HG03060 (cell line): ENCODE results near the gene IL31.
"Not testable (repeated sequence)": the region's sequence is repeated elsewhere in the genome, so short reads cannot be mapped to it uniquely, and the experiment has no call there.

ENCODE experiments used
- ATAC-seq: cut with Tn5 transposase; IDR thresholded peaks from one replicate; pipeline ENCODE4 v1.9.1; 2021; ENCODE audit warnings: low read depth, moderate number of reproducible peaks; ENCODE audit not compliant: unreplicated experiment

The IL31 gene

GRCh38 chr12:122194804-122195203 lies 20.8 kb upstream of the IL31 start:
- no peak for ATAC-seq

- no peak for ATAC-seq
Measured at GRCh38 chr12:122192441-122192840, 18.4 kb upstream of the IL31 start.

GRCh38 chr12:122190842-122191668 lies 17.0 kb upstream of the IL31 start:
- ATAC-seq: no peak

DNA sequence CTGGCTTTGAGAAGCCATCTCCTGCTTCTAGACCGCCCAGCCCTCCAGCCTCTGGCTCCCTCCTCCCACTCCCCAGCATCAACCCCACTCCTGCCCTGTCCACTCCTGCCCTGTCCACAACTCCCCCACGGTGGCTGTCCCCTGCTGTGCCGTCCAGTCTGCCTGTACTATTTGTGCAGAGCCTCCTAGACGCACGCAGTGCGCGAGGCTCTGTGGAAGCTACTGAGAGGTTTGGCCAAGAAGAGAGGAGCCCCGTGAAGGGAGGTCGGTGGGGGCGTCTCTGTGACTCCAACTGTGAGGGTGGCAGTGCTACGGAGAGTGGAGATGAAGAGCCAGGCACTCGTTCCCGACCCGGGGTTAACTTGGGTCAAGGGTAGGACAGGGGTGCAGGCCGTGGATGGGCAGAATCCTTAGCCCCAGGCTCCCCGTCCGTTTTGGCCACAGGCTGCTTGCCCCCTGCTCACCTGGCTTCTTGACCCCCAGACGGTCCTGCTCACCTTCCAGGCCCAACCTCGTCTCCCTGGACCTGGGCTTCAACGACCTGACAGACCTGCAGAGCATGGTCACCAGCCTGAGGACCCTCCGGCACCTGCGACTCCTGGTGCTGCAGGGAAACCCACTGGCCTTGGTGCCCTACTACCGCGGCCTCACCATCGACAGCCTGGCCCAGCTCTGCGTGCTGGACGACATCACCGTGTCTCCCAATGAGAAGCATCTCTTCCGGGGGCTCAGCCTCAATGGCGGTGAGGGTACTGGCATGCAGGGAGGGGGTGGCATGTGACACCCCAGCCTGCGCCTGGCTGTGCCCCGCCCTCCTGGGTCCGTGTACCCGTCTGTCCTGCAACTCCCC lies 15.8 kb upstream of the IL31 start:
- no peak for ATAC-seq

GRCh38 chr12:122187466-122187865 lies 13.4 kb upstream of the IL31 start:
- ATAC-seq: no peak

GRCh38 chr12:122185494-122186082 lies 11.6 kb upstream of the IL31 start:
- ATAC-seq: no peak

GRCh38 chr12:122185079-122185478 lies 11.1 kb upstream of the IL31 start:
- ATAC-seq: no peak

- no peak for ATAC-seq
Measured at GRCh38 chr12:122184517-122184916, 10.5 kb upstream of the IL31 start.

- no peak for ATAC-seq
Measured at GRCh38 chr12:122183588-122183940, 9.5 kb upstream of the IL31 start.

- no peak for ATAC-seq
Measured at GRCh38 chr12:122182887-122183587, 9.0 kb upstream of the IL31 start, which contains the start of gene LRRC43. TSS of gene LRRC43 (plus strand) at chr12:122183123. CDS start at chr12:122183145, 22 bp downstream.

DNA sequence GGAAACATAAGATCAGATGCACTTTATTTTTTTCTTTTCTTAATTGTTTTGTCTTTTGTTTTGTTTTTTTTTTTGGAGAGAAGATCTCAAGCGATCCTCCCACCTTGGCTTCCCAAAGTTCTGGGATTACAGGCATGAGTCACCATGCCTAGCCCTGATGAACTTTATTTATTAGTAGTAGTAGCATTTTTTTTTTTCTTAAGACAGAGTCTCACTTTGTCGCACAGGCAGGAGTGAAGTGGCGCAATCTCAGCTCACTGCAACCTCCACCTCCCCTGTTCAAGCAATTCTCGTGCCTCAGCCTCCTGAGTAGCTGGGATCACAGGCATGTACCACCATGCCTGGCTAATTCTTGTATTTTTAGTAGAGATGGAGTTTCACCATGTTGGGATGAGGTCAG lies 2.5 kb upstream of the IL31 start:
- not testable (repeated sequence) for ATAC-seq

DNA sequence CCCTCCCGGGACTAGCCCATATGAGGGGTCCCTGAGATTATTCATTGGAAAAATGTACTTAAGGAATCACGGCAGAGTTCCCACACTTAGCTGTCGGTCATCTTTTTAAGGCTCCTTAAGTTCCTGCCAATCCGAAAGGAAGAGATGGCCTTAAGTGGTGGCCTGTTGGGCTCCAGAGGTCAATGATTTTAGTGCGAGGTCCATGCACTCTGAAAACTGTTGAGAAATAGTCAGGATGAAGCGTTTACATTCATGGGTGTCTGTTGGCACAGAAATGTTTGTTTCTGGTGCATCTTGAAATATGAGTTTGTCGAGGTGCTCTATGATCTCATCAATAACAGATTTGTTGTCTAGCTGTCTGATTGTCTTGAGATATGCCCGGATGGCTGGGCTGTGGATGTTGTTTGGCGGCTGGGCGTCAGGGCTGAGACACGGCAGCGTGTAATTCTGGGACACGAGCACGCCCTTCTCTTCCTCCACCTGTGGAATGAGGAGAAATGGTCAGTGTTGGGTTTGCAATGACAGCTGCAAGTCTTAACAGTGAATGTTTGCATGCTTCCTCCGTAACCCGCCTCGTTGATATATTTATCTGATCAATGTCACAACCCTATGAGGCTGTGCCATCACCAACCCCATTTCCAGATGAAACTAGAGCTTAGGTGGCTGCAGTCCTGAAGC lies 1.6 kb downstream of the IL31 start:
- no peak for ATAC-seq

GRCh38 chr12:122171399-122171798 lies 2.6 kb downstream of the IL31 start:
- ATAC-seq: no peak

DNA sequence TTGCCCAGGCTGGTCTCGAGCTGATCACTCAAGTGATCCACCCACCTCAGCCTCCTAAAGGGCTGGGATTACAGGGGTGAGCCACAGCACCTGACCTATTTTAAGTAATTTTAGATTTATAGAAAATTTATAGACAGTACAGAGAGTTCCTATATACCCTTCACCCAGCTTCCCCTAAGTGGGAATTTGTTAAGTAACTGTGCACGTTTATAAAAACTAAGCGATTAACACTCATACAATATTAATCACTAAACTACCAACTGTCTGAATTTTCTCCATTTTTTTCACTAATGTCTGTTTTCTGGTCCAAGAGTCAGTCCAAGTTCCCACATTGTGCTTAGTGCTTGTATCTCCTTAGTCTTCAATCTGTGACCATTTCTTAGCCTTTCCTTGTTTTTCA lies 5.5 kb downstream of the IL31 start:
- no peak for ATAC-seq

- ATAC-seq: no peak
Measured at GRCh38 chr12:122167356-122167925, 6.6 kb downstream of the IL31 start.

- ATAC-seq: no peak
Measured at GRCh38 chr12:122166422-122167349, 7.3 kb downstream of the IL31 start.

- ATAC-seq: no peak
Measured at GRCh38 chr12:122162976-122163375, 11.0 kb downstream of the IL31 start.

GRCh38 chr12:122161682-122162081 lies 12.3 kb downstream of the IL31 start:
- no peak for ATAC-seq

- ATAC-seq: no peak
Measured at GRCh38 chr12:122160761-122161160, 13.3 kb downstream of the IL31 start.
